Stimulated activated CD8-positive, alpha-beta memory T cell treated with anti-CD3 and anti-CD28 coated beads, Interleukin-15, amount 100 ng/mL, for 24 hours (primary cell): ENCODE measurements around the gene PAGE2.
"Not testable (repeated sequence)": the region's sequence is repeated elsewhere in the genome, so short reads cannot be mapped to it uniquely, and the experiment has no call there.

Experiments
- DNase-seq: peaks from one replicate; pipeline ENCODE4 v3.0.0-alpha.2; 2020; ENCODE audit warnings: low read depth

Gene PAGE2

DNA sequence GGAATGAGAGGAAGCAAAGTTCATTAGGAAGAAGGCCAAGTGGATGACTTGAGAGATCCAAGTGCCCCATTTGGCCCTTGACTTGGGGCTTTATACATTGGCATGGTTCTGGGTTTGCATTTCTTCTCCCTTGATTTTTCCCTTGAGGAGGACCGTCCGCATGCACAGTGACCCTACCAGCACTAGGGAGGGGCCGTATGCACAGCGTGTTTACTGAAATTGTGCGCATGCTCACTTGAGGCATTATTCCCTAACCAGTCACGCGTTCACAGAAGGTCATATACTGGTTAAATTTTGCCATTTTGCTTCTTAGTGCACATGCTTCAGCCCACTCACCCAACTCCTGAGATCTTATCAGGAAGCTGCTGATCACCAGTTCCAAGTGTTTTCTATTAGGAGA is 35.1 kb downstream of the PAGE2 start:
- DNase-seq: no peak

DNA sequence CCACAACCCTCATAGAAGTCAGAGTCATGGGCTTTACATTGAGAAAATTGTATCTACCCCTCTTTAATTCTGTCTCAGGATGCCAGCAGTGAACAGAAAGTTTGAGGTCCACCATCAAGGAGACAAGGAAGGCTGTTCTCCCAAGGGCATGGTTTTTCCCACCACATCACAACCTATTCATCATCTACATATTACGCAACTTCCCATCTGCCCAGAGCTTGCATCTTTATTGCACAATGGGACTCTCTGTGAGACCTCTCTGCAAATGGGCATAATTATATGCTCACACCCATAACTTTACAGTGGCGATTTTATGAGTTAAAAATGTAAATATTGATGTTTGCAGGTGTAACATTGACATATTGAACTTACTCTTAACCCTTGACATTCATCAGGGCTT is 38.9 kb downstream of the PAGE2 start:
- no peak for DNase-seq

DNA sequence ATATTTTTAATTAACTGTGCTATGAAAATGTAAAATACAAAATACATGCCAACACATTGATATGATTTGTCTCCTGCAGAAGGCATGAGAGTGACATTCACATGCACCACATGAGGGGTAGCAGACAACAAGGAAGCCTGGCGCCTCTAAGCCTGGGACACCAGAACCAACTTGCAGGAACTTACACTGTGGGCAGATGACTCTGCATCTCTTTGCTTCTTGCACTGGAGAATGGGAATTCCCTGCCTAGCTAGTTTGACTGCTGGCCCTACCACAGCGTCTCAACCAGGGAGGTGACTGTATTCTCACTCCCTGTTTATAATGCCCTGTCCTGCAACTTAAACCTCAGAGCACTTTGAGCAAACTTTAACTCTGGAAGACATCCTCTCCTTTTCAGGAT is 40.5 kb downstream of the PAGE2 start:
- no peak for DNase-seq

DNA sequence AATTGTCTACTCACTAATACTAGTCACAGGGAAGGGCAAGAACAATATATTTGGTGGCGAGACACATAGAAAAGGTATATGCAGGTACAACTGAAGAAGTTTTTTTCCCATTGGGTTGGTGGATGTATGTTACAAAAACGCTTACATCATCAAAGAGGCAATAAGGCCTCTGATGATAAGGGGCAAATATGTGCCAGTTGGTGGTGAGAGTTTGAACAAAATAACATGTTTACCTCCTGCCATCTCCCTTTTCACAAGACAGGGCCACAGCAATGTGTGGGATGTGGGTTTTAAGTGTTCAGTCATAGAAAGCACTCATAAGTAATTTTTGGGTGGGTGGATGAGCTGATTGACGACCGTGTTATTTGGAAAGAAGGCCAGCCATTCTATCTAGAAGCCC is 41.7 kb downstream of the PAGE2 start:
- no peak for DNase-seq

DNA sequence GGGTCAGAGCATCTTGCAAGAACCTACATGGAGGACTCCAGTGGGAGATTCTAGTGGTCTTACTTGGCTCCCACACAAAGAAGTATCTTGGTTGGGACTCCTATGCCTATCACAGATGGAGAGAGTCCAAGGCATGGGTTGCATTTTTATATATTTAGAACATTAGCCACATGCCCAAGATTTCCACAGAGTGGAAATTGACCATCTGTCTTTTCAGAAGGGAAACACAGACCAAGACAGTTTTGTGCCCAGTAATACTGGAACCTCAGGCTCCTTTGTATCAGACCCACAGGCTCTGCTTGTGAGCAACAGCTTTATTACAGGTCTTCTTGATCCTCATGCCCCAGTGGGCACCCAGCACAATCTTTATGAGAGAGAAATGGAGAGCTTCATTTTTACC is 43.6 kb downstream of the PAGE2 start:
- no peak for DNase-seq

DNA sequence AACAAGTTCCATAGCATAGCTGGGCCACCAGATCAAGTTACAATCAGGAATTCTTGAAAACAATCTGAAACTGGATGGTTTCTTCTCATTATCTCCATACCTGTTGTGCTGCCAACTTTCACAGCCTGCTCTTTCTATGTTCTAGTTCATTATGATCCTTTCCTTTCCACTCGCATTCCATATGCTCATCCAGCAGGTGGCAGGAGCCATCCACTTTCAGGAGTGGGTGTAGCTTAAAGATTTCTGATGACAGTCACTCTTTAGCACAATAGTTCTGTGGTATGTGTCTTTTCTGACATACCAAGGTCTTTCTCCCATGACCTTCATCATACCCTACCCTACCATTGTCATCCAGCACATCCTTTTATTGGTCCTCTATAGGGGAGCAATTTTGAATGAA is 46.4 kb downstream of the PAGE2 start:
- no peak for DNase-seq

DNA sequence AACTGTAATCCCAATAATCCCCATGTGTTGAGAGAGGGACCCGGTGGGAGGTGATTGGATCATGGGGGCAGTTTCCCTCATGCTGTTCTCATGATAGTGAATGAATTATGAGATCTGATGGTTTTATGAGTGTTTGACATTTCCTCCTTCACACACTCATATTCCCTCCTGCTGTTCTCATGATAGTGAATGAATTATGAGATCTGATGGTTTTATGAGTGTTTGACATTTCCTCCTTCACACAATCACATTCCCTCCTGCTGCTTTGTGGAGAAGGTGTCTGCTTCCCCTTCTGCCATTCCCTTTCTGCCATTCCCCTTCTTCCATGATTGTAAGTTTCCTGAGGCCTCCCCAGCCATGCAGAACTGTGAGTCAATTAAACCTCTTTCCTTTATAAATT is 52.0 kb downstream of the PAGE2 start:
- not testable (repeated sequence) for DNase-seq
